IMR-90 (cell line): ENCODE measurements around the gene MTPN. TPM values are rescaled to one million over a fixed set of nuclear protein-coding genes. Genes with fewer than 3 reads are reported as not detected.

Experiments used
- ATAC-seq: fragments of 200-7000 bp; cut with Tn5 transposase; 2 replicates; pipeline ENCODE4 v1.9.1; 2020; ENCODE audit warnings: low read depth, mild to moderate bottlenecking, moderate library complexity
- BruUV-seq: library from RNA; stranded (reverse); fragments of 400-500 nt; replicated peaks from 2 replicates; lab custom pipeline; 2021; lab: Mats Ljungman, UMichigan
- CTCF ChIA-PET: fragments of 300-600 bp; formaldehyde crosslinking; extraction: SDS; loops from one replicate; lab custom pipeline; 2021; ENCODE audit warnings: antibody characterized with exemption; lab: Yijun Ruan, JAX
- POLR2A ChIA-PET: fragments of 300-600 bp; sonication (Branson Sonifier 250); formaldehyde crosslinking; loops from one replicate; lab custom pipeline; 2022; ENCODE audit warnings: antibody characterized with exemption; ENCODE audit not compliant: unreplicated experiment; lab: Charles Lee
- DNase-seq: peaks from one replicate; pipeline ENCODE4 v3.0.0; 2013
- H2AFZ ChIP-seq: replicated peaks from 2 replicates; pipeline ENCODE3; 2013; ENCODE audit warnings: low read length, mild to moderate bottlenecking; ENCODE audit not compliant: poor library complexity
- H2AK5ac ChIP-seq: 2 replicates; pipeline ENCODE4 v1.6.1; 2013; ENCODE audit warnings: low read depth, low read length, inconsistent platforms
- H2AK9ac ChIP-seq: replicated peaks from 2 replicates; pipeline ENCODE3; 2013; ENCODE audit warnings: mild to moderate bottlenecking, low read depth, low read length, moderate library complexity; ENCODE audit not compliant: poor library complexity
- H2BK120ac ChIP-seq: 2 replicates; pipeline ENCODE4 v1.6.1; 2013; ENCODE audit warnings: low read depth, low read length, inconsistent platforms
- H2BK15ac ChIP-seq: 3 replicates; pipeline ENCODE4 v1.6.1; 2013; ENCODE audit warnings: low read depth, low read length, inconsistent platforms
- H2BK20ac ChIP-seq: 2 replicates; pipeline ENCODE4 v1.6.1; 2013; ENCODE audit warnings: low read depth, mild to moderate bottlenecking, inconsistent platforms, low read length, moderate library complexity
- H2BK5ac ChIP-seq: 2 replicates; pipeline ENCODE4 v1.6.1; 2013; ENCODE audit warnings: mild to moderate bottlenecking, low read depth, low read length, inconsistent platforms; ENCODE audit not compliant: poor library complexity, severe bottlenecking
- H3K14ac ChIP-seq: replicated peaks from 2 replicates; pipeline ENCODE4 v1.6.1; 2013; ENCODE audit warnings: low read depth, low read length, inconsistent platforms
- H3K18ac ChIP-seq: 2 replicates; pipeline ENCODE4 v1.6.1; 2013; ENCODE audit warnings: low read depth, low read length, control low read depth
- H3K23ac ChIP-seq: 2 replicates; pipeline ENCODE4 v1.6.1; 2013; ENCODE audit warnings: low read depth, low read length, inconsistent platforms
- H3K27ac ChIP-seq: 2 replicates; pipeline ENCODE4 v1.5.1; 2013; ENCODE audit warnings: mild to moderate bottlenecking, control low read depth, low read length; ENCODE audit not compliant: insufficient read depth
- H3K27me3 ChIP-seq: 2 replicates; pipeline ENCODE4 v1.6.1; 2013; ENCODE audit warnings: low read length; ENCODE audit not compliant: control insufficient read depth, insufficient read depth
- H3K36me3 ChIP-seq: 2 replicates; pipeline ENCODE4 v1.6.1; 2013; ENCODE audit warnings: low read length, mixed read lengths; ENCODE audit not compliant: control insufficient read depth, insufficient read depth
- H3K4ac ChIP-seq: 2 replicates; pipeline ENCODE4 v1.6.1; 2013; ENCODE audit warnings: low read depth, low read length, inconsistent platforms
- H3K4me1 ChIP-seq: 2 replicates; pipeline ENCODE4 v1.6.1; 2013; ENCODE audit warnings: low read length, mixed read lengths; ENCODE audit not compliant: control insufficient read depth, insufficient read depth
- H3K4me2 ChIP-seq: 2 replicates; pipeline ENCODE4 v1.6.1; 2013; ENCODE audit warnings: low read depth, mild to moderate bottlenecking, control low read depth, low read length, moderate library complexity
- H3K4me3 ChIP-seq: 2 replicates; pipeline ENCODE4 v1.5.1; 2013; ENCODE audit warnings: low read depth, mild to moderate bottlenecking, control low read depth, low read length, moderate library complexity; ENCODE audit not compliant: insufficient read depth
- H3K56ac ChIP-seq: 2 replicates; pipeline ENCODE4 v1.6.1; 2013; ENCODE audit warnings: low read length, inconsistent platforms; ENCODE audit not compliant: insufficient read depth; ENCODE audit errors: extremely low read depth
- H3K79me1 ChIP-seq, 2 experiments: 2 replicates each; pipeline ENCODE4 v1.6.1; 2013; ENCODE audit warnings: low read length in 2 of 2, inconsistent platforms in 1 of 2, low read depth in 1 of 2
- H3K9ac ChIP-seq: 2 replicates; pipeline ENCODE4 v1.6.1; 2013; ENCODE audit warnings: low read depth, low read length, control low read depth
- H3K9me1 ChIP-seq: 2 replicates; pipeline ENCODE4 v1.6.1; 2013; ENCODE audit warnings: low read length, inconsistent platforms; ENCODE audit not compliant: insufficient read depth
- H3K9me3 ChIP-seq: 2 replicates; pipeline ENCODE4 v1.6.1; 2013; ENCODE audit warnings: low read length; ENCODE audit not compliant: control insufficient read depth, insufficient read depth
- H4K20me1 ChIP-seq: 2 replicates; pipeline ENCODE4 v1.6.1; 2013; ENCODE audit warnings: low read length, inconsistent platforms; ENCODE audit not compliant: insufficient read depth
- H4K5ac ChIP-seq: 2 replicates; pipeline ENCODE4 v1.6.1; 2013; ENCODE audit warnings: mild to moderate bottlenecking, low read depth, low read length, control low read depth
- H4K8ac ChIP-seq, 2 experiments: 2 replicates each; pipeline ENCODE4 v1.6.1; 2013; ENCODE audit warnings: low read depth in 2 of 2, low read length in 2 of 2, control low read depth in 1 of 2, inconsistent platforms in 1 of 2
- H4K91ac ChIP-seq: 2 replicates; pipeline ENCODE4 v1.6.1; 2013; ENCODE audit warnings: low read depth, low read length, inconsistent platforms; ENCODE audit not compliant: insufficient read depth
- BHLHE40 ChIP-seq: fragments of 150-350 bp; IDR thresholded peaks from 2 replicates; pipeline ENCODE4 v1.6.1; 2016; ENCODE audit warnings: mild to moderate bottlenecking, low read depth, low read length
- CEBPB ChIP-seq: IDR thresholded peaks from 2 replicates; pipeline ENCODE4 v1.6.1; 2012; ENCODE audit warnings: low read depth, low read length, improper control_type of control experiment
- CHD1 ChIP-seq: IDR thresholded peaks from 2 replicates; pipeline ENCODE4 v1.6.1; 2012; ENCODE audit warnings: low read depth, low read length, improper control_type of control experiment
- ELK1 ChIP-seq: fragments of 150-350 bp; IDR thresholded peaks from 2 replicates; pipeline ENCODE4 v1.6.1; 2016; ENCODE audit warnings: low read depth, mild to moderate bottlenecking, low read length, moderate library complexity, borderline replicate concordance
- FOS ChIP-seq: fragments of 150-350 bp; IDR thresholded peaks from 2 replicates; pipeline ENCODE4 v1.6.1; 2016; ENCODE audit warnings: low read depth, low read length
- MAFK ChIP-seq: IDR thresholded peaks from 2 replicates; pipeline ENCODE4 v1.6.1; 2012; ENCODE audit warnings: low read depth, low read length, improper control_type of control experiment
- MAZ ChIP-seq: IDR thresholded peaks from 2 replicates; pipeline ENCODE4 v1.6.1; 2012; ENCODE audit warnings: low read depth, mild to moderate bottlenecking, low read length, improper control_type of control experiment, moderate library complexity, borderline replicate concordance
- MXI1 ChIP-seq: IDR thresholded peaks from 2 replicates; pipeline ENCODE4 v1.6.1; 2012; ENCODE audit warnings: low read depth, mild to moderate bottlenecking, low read length, moderate library complexity, borderline replicate concordance
- NFE2L2 ChIP-seq: fragments of 150-350 bp; IDR thresholded peaks from 2 replicates; pipeline ENCODE4 v1.6.1; 2016; ENCODE audit warnings: low read depth, mild to moderate bottlenecking, low read length
- POLR2A ChIP-seq: IDR thresholded peaks from 2 replicates; pipeline ENCODE4 v1.6.1; 2012; ENCODE audit warnings: mild to moderate bottlenecking, low read depth, low read length
- RAD21 ChIP-seq: IDR thresholded peaks from 2 replicates; pipeline ENCODE4 v1.6.1; 2012; ENCODE audit warnings: low read length, improper control_type of control experiment
- RCOR1 ChIP-seq: IDR thresholded peaks from 2 replicates; pipeline ENCODE4 v1.6.1; 2012; ENCODE audit warnings: mild to moderate bottlenecking, low read length, improper control_type of control experiment; ENCODE audit not compliant: insufficient replicate concordance
- RFX5 ChIP-seq: IDR thresholded peaks from 2 replicates; pipeline ENCODE4 v1.8.0; 2012; ENCODE audit warnings: low read depth, mild to moderate bottlenecking, low read length, moderate library complexity
- SMC3 ChIP-seq: fragments of 150-350 bp; IDR thresholded peaks from 2 replicates; pipeline ENCODE4 v1.6.1; 2016; ENCODE audit warnings: low read depth, mild to moderate bottlenecking, antibody characterized with exemption, low read length, moderate library complexity
- USF2 ChIP-seq: fragments of 150-350 bp; IDR thresholded peaks from 2 replicates; pipeline ENCODE4 v1.6.1; 2017; ENCODE audit warnings: mild to moderate bottlenecking, antibody characterized with exemption, low read length, low read depth
- WGBS, 2 experiments: methylation state at CpG; one replicate each; pipeline versions ENCODE4 v1.1.5 to v1.1.7; 2013; ENCODE audit warnings: missing lambda C conversion rate in 2 of 2; ENCODE audit not compliant: insufficient read length in 1 of 2; ENCODE audit errors: extremely low coverage in 2 of 2; 5-methylcytosine and 5-hydroxymethylcytosine counted together
- dilution Hi-C: fragments of 300-500 bp; cut with HindIII; formaldehyde crosslinking; loops from one replicate; pipeline ENCODE4 v1.14.3; 2018; ENCODE audit warnings: low sequenced_read_pairs; ENCODE audit not compliant: unreplicated experiment
- in situ Hi-C: fragments of 300-500 bp; cut with MboI; formaldehyde crosslinking; loops from 3 replicates; pipeline ENCODE4 v1.14.3; 2019; ENCODE audit warnings: low sequenced_read_pairs, inconsistent platforms, mixed read lengths
- intact Hi-C: fragments of 100-400 bp; cut with micrococcal nuclease; formaldehyde crosslinking; loops from 2 replicates; pipeline ENCODE4 v1.10.0; 2022
- polyA plus RNA-seq, 3 experiments: library from polyadenylated mRNA; depleted of rRNA; stranded (reverse); fragments of >200 nt; gene quantifications; 2 replicates each; pipeline ENCODE4 v1.2.3, GENCODE V29; 2012; ENCODE audit warnings: low replicate concordance in 1 of 3
- total RNA-seq: library from RNA; depleted of rRNA; stranded (reverse); fragments of >200 nt; gene quantifications from 2 replicates; pipeline ENCODE4 v1.2.3, GENCODE V29; 2012
- TF ChIP-seq, protein P1 (sequence below): conservative IDR thresholded peaks from 2 replicates; pipeline ENCODE4 v1.5.1; 2012; ENCODE audit warnings: mild to moderate bottlenecking, low read depth, low read length, improper control_type of control experiment

The MTPN gene
- total and polyA plus RNA-seq, 2 of the 4 experiments (the other 2 are of a cell fraction): 58.8 to 94.4 TPM

DNA sequence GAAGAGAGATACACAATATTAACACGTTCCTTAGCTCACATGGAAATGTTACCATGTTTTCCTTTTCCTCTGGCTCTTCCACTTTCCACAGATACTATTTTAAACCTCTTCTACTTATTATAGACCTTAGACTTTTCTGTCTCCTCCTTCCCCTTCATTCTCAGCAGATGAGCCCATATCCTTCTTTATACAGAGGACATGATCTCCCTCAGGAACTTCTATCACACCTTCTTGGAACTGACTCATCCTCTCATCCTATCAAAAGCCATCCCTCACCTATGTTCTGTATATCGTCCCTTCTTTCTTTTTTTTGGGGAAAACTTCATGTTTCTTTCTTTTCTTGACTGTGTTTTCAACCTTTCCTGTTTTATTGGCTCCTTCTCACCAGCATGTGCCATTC, 20.8 kb downstream of the MTPN start:
- Histone ChIP-seq H4K20me1 (peaks cover 40% of the 10 kb centered on the region), H3K14ac (no peak overlapping the region), H4K91ac (no peak overlapping the region), H3K9me1 (no peaks in the 10 kb centered on the region; the same call in 1 of the 2 replicates), H2BK15ac (no peak overlapping the region), H3K4me1 (no peaks in the 10 kb centered on the region), H2AFZ (no peak overlapping the region), H3K4me2 (no peak overlapping the region), H3K18ac (no peak overlapping the region), H3K27ac (no peak overlapping the region), H2AK9ac (no peak overlapping the region), H4K8ac (no peak overlapping the region), H3K56ac (no peak overlapping the region), H3K9ac (no peak overlapping the region), H3K27me3 (no peaks in the 10 kb centered on the region), H3K79me1 (peaks cover 17 to 47% of the 10 kb centered on the region in 2 experiments; a peak in 3 of 4 replicates), H2BK120ac (no peak overlapping the region), H4K5ac (no peak overlapping the region), H2BK20ac (no peak overlapping the region), H3K4ac (no peak overlapping the region), H3K9me3 (no peaks in the 10 kb centered on the region), H3K23ac (no peak overlapping the region), H3K36me3 (peaks cover 2% of the 10 kb centered on the region), H3K4me3 (no peak overlapping the region), H2AK5ac (no peak overlapping the region), H2BK5ac (no peak overlapping the region)
- no TSS peak for BruUV-seq
- ChIA-PET POLR2A (no interaction called here), CTCF (no interaction called here)
- no peak for DNase-seq
- intact Hi-C loops (no loop called here), dilution Hi-C loops (no loop called here), in situ Hi-C loops (no loop called here)
- TF ChIP-seq MXI1: no peak
- no peak for TF ChIP-seq RCOR1
- TF ChIP-seq, protein P1, sequence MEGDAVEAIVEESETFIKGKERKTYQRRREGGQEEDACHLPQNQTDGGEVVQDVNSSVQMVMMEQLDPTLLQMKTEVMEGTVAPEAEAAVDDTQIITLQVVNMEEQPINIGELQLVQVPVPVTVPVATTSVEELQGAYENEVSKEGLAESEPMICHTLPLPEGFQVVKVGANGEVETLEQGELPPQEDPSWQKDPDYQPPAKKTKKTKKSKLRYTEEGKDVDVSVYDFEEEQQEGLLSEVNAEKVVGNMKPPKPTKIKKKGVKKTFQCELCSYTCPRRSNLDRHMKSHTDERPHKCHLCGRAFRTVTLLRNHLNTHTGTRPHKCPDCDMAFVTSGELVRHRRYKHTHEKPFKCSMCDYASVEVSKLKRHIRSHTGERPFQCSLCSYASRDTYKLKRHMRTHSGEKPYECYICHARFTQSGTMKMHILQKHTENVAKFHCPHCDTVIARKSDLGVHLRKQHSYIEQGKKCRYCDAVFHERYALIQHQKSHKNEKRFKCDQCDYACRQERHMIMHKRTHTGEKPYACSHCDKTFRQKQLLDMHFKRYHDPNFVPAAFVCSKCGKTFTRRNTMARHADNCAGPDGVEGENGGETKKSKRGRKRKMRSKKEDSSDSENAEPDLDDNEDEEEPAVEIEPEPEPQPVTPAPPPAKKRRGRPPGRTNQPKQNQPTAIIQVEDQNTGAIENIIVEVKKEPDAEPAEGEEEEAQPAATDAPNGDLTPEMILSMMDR: no peak
- TF ChIP-seq POLR2A: no peak
- TF ChIP-seq SMC3: no peak
- TF ChIP-seq MAFK: no peak
- no peak for TF ChIP-seq BHLHE40
- TF ChIP-seq FOS: no peak
- TF ChIP-seq RFX5: no peak
- TF ChIP-seq RAD21: no peak
- no peak for TF ChIP-seq NFE2L2
- no peak for TF ChIP-seq MAZ
- no peak for TF ChIP-seq ELK1
- TF ChIP-seq CEBPB: no peak
- no peak for TF ChIP-seq USF2
- TF ChIP-seq CHD1: no peak
- 100% methylated on average over 1 of the region's 2 CpGs; no CpG with 5 or more reads in 1 of the 2 experiments for WGBS, 2 experiments
- ATAC-seq: no peak
